OCI-M2 (cell line): Measurements from ENCODE around the gene MAP4K5.
"Not testable (repeated sequence)": the region's sequence is repeated elsewhere in the genome, so short reads cannot be mapped to it uniquely, and the experiment has no call there.

Experiments
- DNase-seq: peaks from one replicate; lab custom pipeline; 2025; ENCODE audit not compliant: unreplicated experiment; lab: John Stamatoyannopoulos, UW

Gene MAP4K5

DNA sequence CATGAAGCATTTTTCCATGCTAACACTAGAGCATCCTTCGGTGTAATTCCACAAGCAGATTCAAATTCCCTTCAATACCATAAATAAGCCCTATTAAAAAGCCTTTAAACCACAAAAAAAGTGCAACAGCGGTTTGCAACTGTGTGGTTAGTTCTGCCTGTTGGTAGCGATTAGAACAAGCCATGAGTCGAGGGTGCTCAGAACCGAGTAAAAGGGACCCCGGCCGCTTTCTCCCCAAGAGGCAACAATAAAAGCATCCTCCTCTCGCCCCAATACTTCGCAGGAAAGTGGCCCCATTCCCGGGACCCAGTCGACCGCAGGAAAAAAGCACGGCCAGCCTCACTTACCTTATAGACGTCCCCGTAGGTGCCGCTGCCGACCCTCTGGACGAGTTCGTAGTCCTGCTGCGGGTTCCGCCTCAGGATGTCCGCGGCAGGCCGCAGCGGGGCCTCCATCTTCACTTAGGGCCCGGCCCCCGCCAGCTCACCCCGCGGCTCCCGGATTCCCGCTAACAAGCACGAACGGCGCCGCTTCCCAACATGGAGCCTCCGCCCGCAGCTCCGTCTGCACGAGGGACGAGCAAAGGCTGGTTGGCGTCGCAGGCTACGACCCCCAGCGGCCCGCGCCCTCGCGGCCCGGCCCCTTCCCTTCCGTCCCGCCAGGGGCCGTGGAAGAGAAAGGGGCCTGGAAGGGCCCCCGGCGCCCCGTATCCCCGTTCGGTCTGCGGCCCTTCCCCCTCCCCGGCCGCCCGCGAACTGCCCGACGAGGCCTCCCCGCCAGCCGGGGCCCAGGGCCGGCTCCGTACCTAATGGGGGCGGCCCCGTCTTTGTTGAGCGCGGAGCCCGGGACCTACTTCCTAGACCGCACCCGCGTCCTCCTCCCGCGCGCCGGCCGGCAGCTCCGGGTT, 521 bp downstream of the MAP4K5 start:
- DNase-seq, result no peak

DNA sequence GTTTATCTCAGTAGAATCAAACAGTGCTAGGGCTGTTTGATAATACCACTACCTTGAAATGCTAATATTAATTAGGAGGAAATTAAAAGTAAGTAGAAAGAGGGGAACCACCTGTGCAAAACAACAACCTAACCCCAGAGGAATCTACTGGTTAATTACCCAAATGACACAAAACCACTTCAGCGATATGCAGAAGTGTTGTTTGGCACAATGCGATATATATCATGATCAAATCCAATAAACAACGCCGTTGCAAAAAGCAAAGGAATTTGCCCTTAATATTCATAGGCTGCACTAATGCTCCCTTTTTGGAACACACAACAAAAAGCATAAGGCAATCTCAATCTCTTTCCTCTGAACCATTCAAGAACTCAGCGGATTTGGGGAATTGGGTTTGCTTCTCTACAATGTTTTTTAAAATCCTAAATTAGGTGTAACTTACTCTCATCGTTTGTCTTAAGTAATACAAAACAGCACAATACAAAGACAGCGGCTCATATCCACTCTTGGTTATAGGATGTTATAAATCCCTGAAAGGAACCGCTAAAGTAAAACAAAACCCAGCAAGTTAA, 1.5 kb downstream of the MAP4K5 start:
- no peak for DNase-seq

DNA sequence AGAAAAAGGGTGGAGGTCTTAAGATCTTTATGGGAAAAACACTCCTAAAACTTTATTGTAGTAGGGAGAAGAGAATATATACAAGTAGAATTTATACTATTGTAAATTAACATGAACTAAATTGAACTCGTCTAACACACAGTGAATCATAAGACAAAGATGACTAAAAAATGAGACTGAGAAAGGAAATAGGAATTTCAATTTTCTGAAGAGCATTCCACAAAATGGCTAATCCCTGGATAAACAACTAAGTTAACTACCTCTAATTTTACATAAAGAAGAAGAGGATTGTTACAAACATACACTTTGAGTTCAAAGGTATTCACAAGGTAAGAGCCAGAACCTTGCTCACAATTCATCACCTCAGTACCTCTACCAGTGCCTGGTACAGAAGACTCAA, 2.0 kb downstream of the MAP4K5 start:
- no peak for DNase-seq

DNA sequence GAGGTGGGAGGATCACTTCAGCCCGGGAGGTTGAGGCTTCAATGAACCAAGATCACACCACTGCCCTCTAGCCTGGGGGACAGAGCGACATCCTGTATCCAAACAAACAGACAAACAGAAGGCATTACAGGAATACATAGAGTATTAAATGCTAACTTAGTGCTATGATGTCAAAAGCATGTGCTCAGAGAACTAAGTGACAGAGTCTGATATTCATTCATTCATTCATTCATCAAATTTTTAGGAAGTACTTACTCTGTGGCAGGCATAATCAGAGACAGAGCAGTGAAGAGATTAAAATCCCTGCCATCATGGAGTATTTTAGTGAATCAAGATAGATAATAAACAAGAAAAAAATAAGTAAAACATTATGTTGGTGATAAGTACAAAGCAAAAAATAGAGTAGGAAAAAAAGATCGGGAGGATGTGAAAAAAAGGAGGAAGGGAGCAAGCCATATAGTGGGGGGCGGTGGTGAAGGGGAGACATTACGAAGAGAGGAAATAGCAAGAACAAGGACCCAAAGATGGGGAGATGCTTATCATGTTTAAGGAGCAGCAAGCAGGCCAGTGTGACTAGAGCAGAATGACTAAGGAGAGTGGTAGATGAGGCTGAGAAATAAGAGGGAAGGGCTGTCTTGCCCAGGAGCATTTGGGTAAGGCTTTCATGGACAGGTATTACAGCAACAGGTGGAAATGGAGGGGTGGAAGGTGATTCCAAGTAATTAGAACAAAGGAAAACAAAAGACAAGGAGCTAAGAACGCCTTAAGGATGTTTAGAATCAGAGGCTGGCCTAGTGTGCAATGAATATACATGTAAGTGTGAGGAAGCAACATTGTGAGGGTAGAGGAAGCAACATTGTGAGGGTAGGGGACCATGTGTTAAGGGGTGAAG, 2.8 kb downstream of the MAP4K5 start:
- no peak for DNase-seq

GRCh38 chr14:50528000-50528399, 4.4 kb downstream of the MAP4K5 start:
- DNase-seq, result no peak

GRCh38 chr14:50524731-50525515, 7.4 kb downstream of the MAP4K5 start:
- DNase-seq, result no peak

DNA sequence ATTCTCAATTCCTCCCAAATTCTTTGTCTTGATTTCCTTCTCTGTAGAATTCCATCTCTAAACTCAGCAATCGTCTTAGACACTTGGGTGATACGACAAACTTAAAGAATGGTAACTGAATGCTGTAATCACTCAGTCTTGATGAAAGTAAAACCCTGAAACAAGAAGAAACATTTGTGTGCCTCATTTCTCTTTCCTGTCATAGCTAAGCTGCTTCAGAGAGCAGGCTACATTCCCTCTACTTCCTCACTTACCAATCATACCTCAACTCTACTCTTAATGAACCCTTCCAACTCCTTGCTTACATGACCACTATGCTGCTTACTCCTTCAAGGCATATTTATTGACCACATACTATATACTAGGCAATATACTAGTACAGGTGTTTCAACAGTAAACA, 8.3 kb downstream of the MAP4K5 start:
- no peak for DNase-seq

DNA sequence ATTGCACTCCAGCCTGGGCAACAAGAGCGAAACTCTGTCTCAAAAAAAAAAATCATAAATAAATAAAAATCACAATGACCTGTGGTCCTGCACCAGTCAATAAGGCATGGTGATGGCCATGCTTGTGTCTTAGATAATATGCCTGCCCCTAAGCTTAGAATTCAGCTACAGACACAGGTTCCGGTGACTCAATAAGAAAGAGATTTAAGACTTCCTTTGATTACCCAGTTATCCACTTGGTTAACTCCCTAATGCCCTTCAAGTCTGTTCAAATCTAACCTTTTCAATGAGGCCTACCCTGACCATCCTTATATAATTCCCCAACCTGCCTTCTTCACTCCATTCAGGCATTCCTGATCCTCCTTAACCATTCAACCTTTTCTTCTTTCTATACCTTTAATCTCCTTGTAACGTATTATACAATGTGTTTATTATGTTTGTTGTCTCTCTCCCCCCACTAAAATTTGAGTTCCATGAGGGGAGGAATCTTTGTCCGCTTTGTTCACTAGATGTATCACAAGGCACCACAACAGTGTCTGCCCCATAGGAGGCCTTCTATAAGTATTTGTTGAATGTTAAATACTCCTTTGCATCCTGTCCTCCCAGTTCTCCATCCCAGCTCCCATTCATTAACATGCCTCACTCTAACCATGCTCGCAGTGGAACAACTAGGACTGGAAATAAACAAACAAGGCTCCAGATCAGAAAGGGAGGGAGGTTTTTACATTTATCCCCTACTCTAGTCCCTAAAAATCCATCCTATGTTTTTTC, 8.9 kb downstream of the MAP4K5 start:
- no peak for DNase-seq

DNA sequence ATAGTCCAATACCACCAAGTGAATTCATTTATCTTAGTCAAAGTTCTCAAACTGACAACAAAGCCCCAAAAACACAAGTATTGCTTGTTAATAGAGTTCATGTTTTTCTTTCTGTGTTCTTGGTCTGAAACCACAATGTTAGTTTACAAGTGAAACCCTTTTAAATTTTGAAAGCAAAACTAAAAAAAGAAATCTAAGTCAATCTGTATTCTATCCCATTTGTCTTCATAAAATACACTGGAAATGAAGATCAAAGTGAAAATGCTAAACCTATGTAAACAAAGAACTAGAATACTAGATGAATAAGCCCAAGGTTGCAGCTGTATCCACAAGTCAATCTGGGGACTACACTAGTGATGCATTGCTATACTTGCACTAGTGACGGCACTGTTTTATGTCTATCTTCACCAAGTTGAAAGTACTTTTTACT, 10.4 kb downstream of the MAP4K5 start:
- no peak for DNase-seq

DNA sequence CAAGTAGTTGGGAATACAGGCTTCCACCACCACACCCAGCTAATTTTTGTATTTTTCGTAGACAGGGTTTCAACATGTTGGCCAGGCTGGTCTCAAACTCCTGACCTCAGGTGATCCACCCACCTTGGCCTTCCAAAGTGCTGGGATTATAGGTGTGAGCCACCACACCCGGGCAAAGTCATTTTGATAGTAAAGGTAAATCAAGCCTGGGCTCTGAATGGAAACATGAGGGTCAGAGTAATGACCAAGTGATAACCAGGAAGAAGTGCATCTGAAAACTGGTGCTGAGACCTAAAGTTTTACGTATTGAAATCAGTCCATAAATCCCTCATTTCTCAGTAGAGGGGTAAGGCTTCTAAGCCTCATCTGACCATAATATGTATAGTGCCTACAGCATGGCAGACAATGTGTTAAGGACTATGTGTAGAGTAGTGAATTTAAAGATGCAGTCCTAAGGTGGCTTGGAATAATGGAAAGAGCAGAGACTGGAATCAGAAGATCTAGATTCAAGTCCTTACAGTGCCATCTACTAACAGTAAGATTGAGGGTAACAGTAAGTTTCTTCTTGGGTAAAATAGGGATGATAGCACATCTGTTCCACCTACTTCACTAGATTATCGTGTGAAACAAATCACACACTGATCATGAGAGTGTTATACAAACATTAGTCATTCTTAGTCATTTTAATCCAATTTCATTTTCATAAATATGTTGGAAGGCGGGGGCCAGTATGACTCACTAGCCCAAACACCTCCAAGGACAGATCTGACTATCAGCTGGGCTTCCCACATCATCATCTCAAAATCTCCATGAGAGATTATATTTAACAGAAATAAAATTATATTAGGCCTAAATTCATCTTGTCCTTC, 11.2 kb downstream of the MAP4K5 start:
- DNase-seq, result no peak

DNA sequence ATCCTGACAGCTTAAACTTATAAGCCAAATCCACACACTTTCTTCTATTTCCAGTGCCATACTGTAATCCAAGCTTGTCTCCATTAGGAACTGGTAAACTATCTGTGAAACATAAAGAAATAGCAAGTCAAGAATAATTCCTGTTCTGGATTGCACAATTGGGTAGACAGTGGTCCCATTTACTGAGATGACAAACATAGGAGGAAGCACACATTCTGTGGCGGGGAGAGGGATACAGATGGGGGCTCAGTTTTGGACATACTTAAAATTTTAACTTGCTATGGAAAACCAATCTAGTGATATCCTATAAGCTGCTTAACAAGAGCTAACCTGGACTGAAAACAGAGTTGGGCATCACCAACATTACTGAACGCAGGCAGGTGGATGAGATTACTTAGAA, 16.3 kb downstream of the MAP4K5 start:
- DNase-seq, result no peak

- DNase-seq, result no peak
Observed at GRCh38 chr14:50512463-50512862, 19.9 kb downstream of the MAP4K5 start.

GRCh38 chr14:50510157-50510556, 22.2 kb downstream of the MAP4K5 start:
- DNase-seq, result no peak

GRCh38 chr14:50507078-50507477, 25.3 kb downstream of the MAP4K5 start:
- not testable (repeated sequence) for DNase-seq

DNA sequence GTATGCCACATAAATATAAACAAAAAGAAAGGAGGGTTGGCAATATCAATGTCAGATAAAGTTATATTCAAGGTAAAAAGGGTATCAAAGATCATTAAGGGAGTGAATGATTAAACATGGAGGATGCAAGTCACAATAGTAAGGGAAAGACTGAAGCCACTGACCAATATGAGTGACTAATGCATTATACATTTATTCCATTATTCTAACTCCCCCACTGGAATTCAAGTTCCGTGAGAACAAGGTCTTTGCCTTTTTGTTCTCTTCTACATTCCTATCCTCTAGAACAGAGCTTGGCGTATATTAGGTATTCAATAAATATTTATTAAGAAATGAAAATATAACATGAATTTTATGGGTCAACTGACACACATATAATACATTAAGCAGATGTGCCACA, 30.7 kb downstream of the MAP4K5 start:
- DNase-seq, result no peak

DNA sequence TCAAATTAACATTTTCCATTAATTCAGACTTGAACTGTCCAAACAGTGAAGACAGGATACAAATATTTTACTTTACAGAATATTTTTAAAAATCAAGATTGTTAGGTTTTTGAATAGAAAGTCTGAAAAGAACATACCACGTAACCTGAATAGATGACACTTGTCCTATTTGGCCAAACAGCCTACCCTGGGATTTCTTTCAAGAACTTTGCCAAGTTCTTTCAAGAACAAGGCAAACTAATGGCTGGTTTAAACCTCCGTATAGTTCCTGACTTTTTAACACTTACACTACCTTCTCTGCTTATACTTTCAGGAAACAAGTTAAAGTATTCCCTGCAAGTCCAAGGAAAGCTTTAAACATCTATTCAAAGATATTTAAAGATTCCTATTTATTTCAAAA, 35.0 kb downstream of the MAP4K5 start:
- no peak for DNase-seq

GRCh38 chr14:50489851-50490250, 42.5 kb downstream of the MAP4K5 start:
- no peak for DNase-seq

DNA sequence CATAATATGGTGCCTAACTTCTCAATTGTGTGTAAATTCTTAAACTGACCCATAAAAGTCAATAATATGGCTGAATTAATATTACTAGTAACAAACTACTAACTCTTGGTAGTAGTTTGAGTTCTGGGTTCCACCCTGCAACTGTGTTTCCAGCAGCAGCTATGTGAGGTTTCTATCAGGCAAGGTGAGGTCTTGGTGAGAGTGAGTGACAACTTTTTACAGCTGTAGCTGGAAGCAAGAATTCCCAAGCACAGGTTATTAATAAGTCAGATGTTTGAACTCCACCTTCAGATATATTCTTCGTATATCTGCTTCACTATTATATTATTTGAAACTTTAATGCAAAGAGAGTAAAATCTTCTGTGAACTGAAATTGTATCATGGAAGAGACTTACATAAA, 43.8 kb downstream of the MAP4K5 start:
- no peak for DNase-seq

DNA sequence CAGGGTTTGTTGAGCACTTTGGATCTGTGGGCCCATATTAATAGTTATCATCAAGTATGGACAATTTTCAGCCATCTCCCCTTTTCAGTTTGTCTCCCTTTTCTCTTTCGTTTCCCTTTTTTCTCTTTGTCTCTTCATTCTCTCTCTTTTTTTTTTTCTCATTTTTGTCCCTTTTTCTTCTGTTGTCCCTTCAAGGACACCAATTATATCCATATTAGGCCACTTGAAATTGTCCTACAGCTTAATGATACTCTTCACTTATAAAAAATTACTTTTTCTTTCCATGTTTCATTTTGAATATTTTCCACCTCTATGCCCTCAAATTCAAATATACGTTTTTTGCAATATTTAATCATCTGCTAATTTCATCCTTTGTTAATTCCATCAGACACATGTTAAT, 53.3 kb downstream of the MAP4K5 start:
- no peak for DNase-seq
